Mesothelial cell of epicardium (in vitro differentiated cells): Measurements from ENCODE around the gene MXRA8. TPM values are rescaled to one million over a fixed set of nuclear protein-coding genes. Genes with fewer than 3 reads are reported as not detected.

ENCODE experiments used
- DNase-seq, 2 experiments: peaks; one replicate each; pipeline ENCODE4 v3.0.0; 2021; ENCODE audit warnings: low spot score in 2 of 2; ENCODE audit not compliant: unreplicated experiment in 2 of 2
- H3K27ac Mint-ChIP-seq: 2 replicates; pipeline ENCODE4 v1.8.0; 2021; ENCODE audit warnings: mixed read lengths
- H3K27me3 Mint-ChIP-seq: 2 replicates; pipeline ENCODE4 v1.8.0; 2021; ENCODE audit warnings: low read depth, mixed read lengths
- H3K36me3 Mint-ChIP-seq: 2 replicates; pipeline ENCODE4 v1.8.0; 2021; ENCODE audit warnings: mixed read lengths
- H3K4me1 Mint-ChIP-seq: 2 replicates; pipeline ENCODE4 v1.8.0; 2021; ENCODE audit warnings: mixed read lengths
- H3K4me3 Mint-ChIP-seq: 2 replicates; pipeline ENCODE4 v1.8.0; 2021; ENCODE audit warnings: mild to moderate bottlenecking, moderate library complexity, mixed read lengths
- H3K9me3 Mint-ChIP-seq: 2 replicates; pipeline ENCODE4 v1.8.0; 2021; ENCODE audit warnings: mixed read lengths
- total RNA-seq: library from RNA; stranded (reverse); gene quantifications from 3 replicates; pipeline ENCODE4 v1.2.1, GENCODE V29; 2021
- TF ChIP-seq, protein P1 (sequence below): fragments of 200-600 bp; sonication (generic); IDR thresholded peaks from one replicate; pipeline ENCODE4 v1.5.0; 2021; ENCODE audit warnings: antibody characterized with exemption; ENCODE audit not compliant: unreplicated experiment

Gene MXRA8
- total RNA-seq, 1 donor from 2014 or later: 157 TPM

DNA sequence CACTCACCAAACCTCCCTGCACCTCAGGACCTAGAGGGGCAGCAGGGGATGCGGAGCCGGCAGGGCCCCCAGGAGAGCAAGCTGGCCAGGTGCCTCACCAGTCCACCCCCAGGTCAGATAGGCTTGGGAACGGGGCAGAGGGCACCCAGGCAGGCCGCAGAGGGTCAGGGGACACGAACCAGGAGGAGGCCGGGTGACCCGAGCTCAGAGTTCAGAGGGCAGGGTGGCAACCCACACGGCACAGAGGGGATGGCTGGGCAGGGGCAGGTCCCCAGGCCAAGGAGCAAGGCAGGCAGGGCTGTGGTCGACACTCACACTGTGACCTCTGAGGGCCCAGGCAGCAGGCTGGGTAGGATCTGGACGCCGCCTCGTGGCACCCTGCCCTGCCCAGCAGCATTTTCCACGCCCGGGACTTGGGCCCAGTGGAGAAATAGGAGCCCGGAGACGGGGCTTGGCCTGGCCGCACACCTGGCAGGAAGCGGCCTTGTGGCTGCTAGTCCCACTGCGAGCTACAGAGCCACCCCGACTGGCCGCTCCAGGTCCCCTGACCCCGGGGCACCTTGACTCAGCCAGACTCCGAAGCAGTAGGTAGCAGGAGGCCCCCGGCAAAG, 14.4 kb downstream of the MXRA8 start:
- no peak overlapping the region for H3K27ac Mint-ChIP-seq
- H3K9me3 Mint-ChIP-seq: no peaks in the 10 kb centered on the region
- no peak overlapping the region for H3K4me3 Mint-ChIP-seq
- H3K27me3 Mint-ChIP-seq: no peaks in the 10 kb centered on the region
- peaks cover 14% of the 10 kb centered on the region for H3K36me3 Mint-ChIP-seq
- H3K4me1 Mint-ChIP-seq: peaks cover 12% of the 10 kb centered on the region
- TF ChIP-seq, protein P1, sequence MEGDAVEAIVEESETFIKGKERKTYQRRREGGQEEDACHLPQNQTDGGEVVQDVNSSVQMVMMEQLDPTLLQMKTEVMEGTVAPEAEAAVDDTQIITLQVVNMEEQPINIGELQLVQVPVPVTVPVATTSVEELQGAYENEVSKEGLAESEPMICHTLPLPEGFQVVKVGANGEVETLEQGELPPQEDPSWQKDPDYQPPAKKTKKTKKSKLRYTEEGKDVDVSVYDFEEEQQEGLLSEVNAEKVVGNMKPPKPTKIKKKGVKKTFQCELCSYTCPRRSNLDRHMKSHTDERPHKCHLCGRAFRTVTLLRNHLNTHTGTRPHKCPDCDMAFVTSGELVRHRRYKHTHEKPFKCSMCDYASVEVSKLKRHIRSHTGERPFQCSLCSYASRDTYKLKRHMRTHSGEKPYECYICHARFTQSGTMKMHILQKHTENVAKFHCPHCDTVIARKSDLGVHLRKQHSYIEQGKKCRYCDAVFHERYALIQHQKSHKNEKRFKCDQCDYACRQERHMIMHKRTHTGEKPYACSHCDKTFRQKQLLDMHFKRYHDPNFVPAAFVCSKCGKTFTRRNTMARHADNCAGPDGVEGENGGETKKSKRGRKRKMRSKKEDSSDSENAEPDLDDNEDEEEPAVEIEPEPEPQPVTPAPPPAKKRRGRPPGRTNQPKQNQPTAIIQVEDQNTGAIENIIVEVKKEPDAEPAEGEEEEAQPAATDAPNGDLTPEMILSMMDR: no peak
- no peak for DNase-seq

DNA sequence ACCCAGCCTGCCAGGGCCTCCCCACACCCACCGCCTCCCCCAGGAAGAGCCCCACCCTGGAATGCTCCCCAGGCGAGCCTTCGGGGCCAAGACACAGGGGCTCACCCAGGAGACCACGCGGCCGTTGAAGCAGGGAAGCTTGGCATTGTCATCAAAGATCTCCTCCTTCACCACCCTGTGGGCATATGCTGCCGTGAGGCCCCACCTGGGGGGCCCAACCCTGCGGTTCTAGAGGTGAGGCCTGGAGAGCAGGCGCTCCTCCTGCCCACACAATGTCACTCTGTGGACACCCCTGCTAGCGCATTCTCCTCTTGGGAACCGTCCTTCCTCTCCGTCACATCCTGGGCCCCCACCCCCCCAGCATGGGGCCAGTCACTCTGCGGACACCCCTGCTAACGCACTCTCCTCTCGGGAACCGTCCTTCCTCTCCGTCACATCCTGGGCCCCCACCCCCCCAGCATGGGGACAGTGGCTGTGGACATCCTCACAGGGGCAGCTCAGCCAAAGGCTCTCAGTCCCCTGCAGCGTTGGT, 15.7 kb downstream of the MXRA8 start:
- Mint-ChIP-seq H3K9me3 (no peaks in the 10 kb centered on the region), H3K27ac (no peak overlapping the region), H3K27me3 (no peaks in the 10 kb centered on the region), H3K4me3 (no peak overlapping the region), H3K36me3 (peaks cover 18% of the 10 kb centered on the region), H3K4me1 (peaks cover 9% of the 10 kb centered on the region)
- TF ChIP-seq, protein P1: no peak
- DNase-seq: no peak

DNA sequence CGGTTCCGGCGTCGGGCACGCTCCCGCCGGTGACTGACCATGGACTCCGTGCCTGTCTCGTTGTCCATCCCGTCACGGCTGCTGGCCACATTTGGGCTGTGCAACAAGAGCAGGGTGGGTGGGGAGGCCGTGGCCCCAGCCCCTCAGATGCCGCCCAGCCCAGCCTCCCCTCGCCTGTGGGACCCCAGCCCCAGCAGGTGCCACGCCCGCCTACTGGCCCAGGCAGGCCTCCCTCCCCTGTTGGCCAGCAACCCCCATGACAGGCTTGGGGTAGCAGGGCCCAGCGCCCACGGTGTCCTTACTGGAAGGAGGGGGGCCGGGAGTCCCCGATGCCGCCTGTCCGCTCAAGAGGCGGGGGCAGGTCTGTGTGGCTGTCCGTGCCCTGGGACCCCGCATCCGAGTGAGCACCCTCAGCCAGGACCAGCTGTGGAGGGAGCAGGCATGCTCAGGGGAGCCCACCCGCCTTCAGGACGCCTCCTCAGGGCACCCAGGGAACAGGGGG, 16.2 kb downstream of the MXRA8 start:
- Mint-ChIP-seq H3K36me3 (peaks cover 18% of the 10 kb centered on the region), H3K4me3 (no peak overlapping the region), H3K9me3 (no peaks in the 10 kb centered on the region), H3K4me1 (peaks cover 5% of the 10 kb centered on the region), H3K27me3 (no peaks in the 10 kb centered on the region), H3K27ac (no peak overlapping the region)
- no peak for DNase-seq
- TF ChIP-seq, protein P1: no peak

DNA sequence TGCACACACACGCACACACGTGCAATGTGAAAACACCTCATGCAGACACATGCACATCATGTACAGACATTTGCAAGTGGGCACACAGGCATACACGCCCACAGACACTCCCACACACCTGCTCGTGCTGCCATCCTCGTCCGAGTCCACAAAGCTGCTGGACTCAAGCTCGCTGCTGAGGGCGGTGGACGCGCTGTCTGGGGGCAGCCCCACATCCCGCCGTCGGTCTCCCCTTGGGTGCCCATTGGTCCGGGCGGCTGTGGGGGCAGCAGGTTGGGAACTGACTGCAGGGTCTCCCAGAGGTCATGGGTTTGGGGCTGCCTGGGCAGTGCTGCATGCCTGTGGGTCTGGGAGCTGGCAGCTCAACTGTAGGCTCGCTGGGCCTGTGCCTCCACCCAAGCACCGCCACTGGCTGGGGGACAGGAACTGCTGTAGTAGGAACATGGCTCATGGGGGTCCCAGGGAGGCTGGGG, 16.8 kb downstream of the MXRA8 start:
- Mint-ChIP-seq H3K4me3 (no peak overlapping the region), H3K27ac (no peak overlapping the region), H3K4me1 (no peaks in the 10 kb centered on the region), H3K36me3 (peaks cover 18% of the 10 kb centered on the region), H3K27me3 (no peaks in the 10 kb centered on the region), H3K9me3 (no peaks in the 10 kb centered on the region)
- TF ChIP-seq, protein P1: no peak
- no peak for DNase-seq

DNA sequence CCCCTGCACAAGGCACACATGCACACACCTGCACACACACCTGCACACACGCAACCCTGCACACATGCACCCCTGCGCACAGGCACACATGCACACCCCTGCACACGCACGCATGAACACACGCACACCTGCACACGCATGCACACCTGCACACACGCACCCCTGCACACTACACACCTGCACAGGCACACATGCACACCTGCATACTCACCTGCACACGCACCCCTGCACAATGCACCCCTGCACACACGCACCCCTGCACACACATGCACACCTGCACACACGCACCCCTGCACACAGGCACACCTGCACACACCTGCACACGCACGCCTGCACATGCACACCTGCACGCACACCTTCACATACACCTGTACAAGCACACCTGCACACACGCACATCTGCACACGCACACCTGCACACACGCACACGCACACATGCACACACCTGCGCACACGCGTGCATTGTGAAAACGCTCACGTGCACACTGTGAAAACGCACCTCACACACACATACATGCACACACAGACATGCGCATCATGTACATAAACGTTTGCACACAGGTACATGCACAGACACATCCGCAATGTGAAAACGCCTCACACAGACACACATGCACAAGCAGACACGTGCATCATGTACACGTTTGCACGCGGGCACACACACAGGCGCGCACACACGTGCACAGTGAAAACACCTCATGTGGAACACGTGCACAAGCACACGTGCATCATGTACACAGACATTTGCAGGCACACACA, 17.4 kb downstream of the MXRA8 start:
- H3K27me3 Mint-ChIP-seq: no peaks in the 10 kb centered on the region
- no peak overlapping the region for H3K27ac Mint-ChIP-seq

More for the DNA sequence above, 17.4 kb downstream of the MXRA8 start:
- H3K36me3 Mint-ChIP-seq: peaks cover 18% of the 10 kb centered on the region
- TF ChIP-seq, protein P1: no peak
- no peak overlapping the region for H3K4me3 Mint-ChIP-seq
- DNase-seq: no peak
- H3K4me1 Mint-ChIP-seq: no peaks in the 10 kb centered on the region
- no peaks in the 10 kb centered on the region for H3K9me3 Mint-ChIP-seq
